ENCODE results near the gene ADAM17.
"Not testable (repeated sequence)": the region's sequence is repeated elsewhere in the genome, so short reads cannot be mapped to it uniquely, and the experiment has no call there.

Gene ADAM17

GRCh38 chr2:9518163-9518562, 37.5 kb downstream of the ADAM17 start:
- DNase-seq: no peak

GRCh38 chr2:9517118-9517782, 38.4 kb downstream of the ADAM17 start:
- DNase-seq: no peak

GRCh38 chr2:9513946-9514345, 41.7 kb downstream of the ADAM17 start:
- not testable (repeated sequence) for DNase-seq

- no peak for DNase-seq
These were observed 46.7 kb downstream of the ADAM17 start for GRCh38 chr2:9508931-9509330.

GRCh38 chr2:9498210-9498609, 57.4 kb downstream of the ADAM17 start:
- DNase-seq: no peak

- no peak for DNase-seq
These were observed 58.6 kb downstream of the ADAM17 start for GRCh38 chr2:9497017-9497416.

- DNase-seq: no peak
These were observed 61.5 kb downstream of the ADAM17 start for GRCh38 chr2:9494081-9494480.

GRCh38 chr2:9493478-9493877, 62.2 kb downstream of the ADAM17 start:
- no peak for DNase-seq

GRCh38 chr2:9492927-9493326, 62.7 kb downstream of the ADAM17 start:
- no peak for DNase-seq

GRCh38 chr2:9490789-9491188, 64.8 kb downstream of the ADAM17 start:
- DNase-seq: no peak

- no peak for DNase-seq
These were observed 66.8 kb downstream of the ADAM17 start for GRCh38 chr2:9488583-9489547.

- DNase-seq: no peak
These were observed 71.1 kb downstream of the ADAM17 start for GRCh38 chr2:9484533-9484932.

- DNase-seq: no peak
These were observed 72.5 kb downstream of the ADAM17 start for GRCh38 chr2:9483107-9483506.

GRCh38 chr2:9480157-9480556, 75.5 kb downstream of the ADAM17 start:
- DNase-seq: no peak

GRCh38 chr2:9478526-9478925, 77.1 kb downstream of the ADAM17 start:
- no peak for DNase-seq

GRCh38 chr2:9477914-9478313, 77.7 kb downstream of the ADAM17 start:
- no peak for DNase-seq

- DNase-seq: peak; percentile 77
These were observed 81.1 kb downstream of the ADAM17 start, which contains the start of gene IAH1 for GRCh38 chr2:9474361-9475057. IAH1 (plus strand) TSS chr2:9474551; CDS start chr2:9474567, 16 bp downstream.

- DNase-seq: peak; percentile 50
These were observed 81.7 kb downstream of the ADAM17 start for GRCh38 chr2:9473985-9474360.

- DNase-seq: peak; percentile 37
These were observed 82.2 kb downstream of the ADAM17 start for GRCh38 chr2:9473308-9473984.

GRCh38 chr2:9472511-9472910, 83.1 kb downstream of the ADAM17 start:
- no peak for DNase-seq

- DNase-seq: no peak
These were observed 84.4 kb downstream of the ADAM17 start for GRCh38 chr2:9471206-9471605.

- DNase-seq: no peak
These were observed 87.9 kb downstream of the ADAM17 start for GRCh38 chr2:9467687-9468086.

- DNase-seq: no peak
These were observed 89.4 kb downstream of the ADAM17 start for GRCh38 chr2:9466147-9466683.
